ENCODE data around the gene GPR62.
"Not testable (repeated sequence)": the region's sequence is repeated elsewhere in the genome, so short reads cannot be mapped to it uniquely, and the experiment has no call there.

The GPR62 gene

DNA sequence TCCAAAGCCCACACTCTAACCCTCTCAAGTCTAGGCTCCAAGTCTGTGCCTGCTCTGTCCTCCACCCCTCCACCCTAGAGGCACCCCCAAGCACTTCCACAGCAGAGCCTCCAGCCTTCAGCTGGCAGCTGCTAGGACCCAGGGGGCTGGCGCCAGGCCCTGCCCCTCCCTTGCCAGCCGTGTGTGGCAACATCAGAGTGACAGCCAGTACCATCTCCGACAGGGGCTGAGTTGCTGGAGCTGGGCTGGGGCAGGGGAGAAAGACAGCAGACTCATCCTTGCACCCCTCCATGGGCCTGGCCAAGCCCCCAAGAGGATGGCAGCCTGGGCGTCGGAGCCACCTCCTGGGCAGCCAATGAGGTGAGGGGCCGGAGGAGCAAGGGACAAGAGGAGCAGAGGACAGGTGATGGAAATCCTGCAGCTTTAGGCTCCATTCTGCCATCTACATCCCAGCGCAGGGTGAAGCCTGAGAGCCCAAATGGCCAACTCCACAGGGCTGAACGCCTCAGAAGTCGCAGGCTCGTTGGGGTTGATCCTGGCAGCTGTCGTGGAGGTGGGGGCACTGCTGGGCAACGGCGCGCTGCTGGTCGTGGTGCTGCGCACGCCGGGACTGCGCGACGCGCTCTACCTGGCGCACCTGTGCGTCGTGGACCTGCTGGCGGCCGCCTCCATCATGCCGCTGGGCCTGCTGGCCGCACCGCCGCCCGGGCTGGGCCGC, at the start of gene GPR62:
GPR62 (plus strand) TSS at position 207 of the 718 bp plus-strand sequence; CDS start at position 479, 272 bp downstream.
- CTCF ChIA-PET = interaction anchor here (0.8 to 0.9 kb wide), 2 partner anchors 12 to 151 kb away, joined by 3 to 4 read pairs; no protein-coding TSS in a partner anchor

DNA sequence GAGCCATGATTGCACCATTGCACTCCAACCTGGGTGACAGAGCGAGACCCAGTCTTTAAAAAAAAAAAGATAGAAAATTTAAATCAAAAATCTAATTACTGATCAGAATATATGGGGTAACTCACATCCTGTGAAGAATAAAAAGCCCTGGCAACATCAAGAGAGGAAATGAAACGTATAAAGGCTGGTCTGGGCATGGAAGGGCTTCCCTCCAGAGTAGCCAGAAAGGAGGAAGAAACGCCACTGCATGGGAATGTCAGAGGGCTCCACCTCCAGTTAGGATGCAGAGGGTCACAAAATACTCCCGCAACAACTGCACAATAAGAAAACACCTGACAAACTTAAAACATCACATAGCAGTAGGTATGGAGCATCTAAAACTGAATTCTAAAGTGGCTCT, 47.2 kb upstream of the GPR62 start:
- ChIA-PET POLR2A (ENCODE audit: low non-redundant PET) (no interaction called here), CTCF (no interaction called here)
- DNase-seq (ENCODE audit: low spot score) = peak; percentile 7
- peak overlapping the region; percentile 47; the same call in 1 of the 2 replicates for H3K27ac ChIP-seq
- TF ChIP-seq, protein P1, sequence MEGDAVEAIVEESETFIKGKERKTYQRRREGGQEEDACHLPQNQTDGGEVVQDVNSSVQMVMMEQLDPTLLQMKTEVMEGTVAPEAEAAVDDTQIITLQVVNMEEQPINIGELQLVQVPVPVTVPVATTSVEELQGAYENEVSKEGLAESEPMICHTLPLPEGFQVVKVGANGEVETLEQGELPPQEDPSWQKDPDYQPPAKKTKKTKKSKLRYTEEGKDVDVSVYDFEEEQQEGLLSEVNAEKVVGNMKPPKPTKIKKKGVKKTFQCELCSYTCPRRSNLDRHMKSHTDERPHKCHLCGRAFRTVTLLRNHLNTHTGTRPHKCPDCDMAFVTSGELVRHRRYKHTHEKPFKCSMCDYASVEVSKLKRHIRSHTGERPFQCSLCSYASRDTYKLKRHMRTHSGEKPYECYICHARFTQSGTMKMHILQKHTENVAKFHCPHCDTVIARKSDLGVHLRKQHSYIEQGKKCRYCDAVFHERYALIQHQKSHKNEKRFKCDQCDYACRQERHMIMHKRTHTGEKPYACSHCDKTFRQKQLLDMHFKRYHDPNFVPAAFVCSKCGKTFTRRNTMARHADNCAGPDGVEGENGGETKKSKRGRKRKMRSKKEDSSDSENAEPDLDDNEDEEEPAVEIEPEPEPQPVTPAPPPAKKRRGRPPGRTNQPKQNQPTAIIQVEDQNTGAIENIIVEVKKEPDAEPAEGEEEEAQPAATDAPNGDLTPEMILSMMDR (conservative IDR thresholded peaks at IDR 0.05; ENCODE audit: low read depth) = no peak

More for the DNA sequence above, at the start of gene GPR62:
- no peak for DNase-seq (ENCODE audit: low spot score)
- TF ChIP-seq, protein P1 (conservative IDR thresholded peaks at IDR 0.05; ENCODE audit: low read depth) = no peak
- H3K27ac ChIP-seq = peak within 1 kb of the TSS; percentile 78
- POLR2A ChIA-PET (ENCODE audit: low non-redundant PET) = no interaction called here

- POLR2A ChIA-PET (ENCODE audit: low non-redundant PET) = no interaction called here
- DNase-seq (ENCODE audit: low spot score) = no peak
Observed at GRCh38 chr3:51916418-51916817, 38.8 kb upstream of the GPR62 start.

DNA sequence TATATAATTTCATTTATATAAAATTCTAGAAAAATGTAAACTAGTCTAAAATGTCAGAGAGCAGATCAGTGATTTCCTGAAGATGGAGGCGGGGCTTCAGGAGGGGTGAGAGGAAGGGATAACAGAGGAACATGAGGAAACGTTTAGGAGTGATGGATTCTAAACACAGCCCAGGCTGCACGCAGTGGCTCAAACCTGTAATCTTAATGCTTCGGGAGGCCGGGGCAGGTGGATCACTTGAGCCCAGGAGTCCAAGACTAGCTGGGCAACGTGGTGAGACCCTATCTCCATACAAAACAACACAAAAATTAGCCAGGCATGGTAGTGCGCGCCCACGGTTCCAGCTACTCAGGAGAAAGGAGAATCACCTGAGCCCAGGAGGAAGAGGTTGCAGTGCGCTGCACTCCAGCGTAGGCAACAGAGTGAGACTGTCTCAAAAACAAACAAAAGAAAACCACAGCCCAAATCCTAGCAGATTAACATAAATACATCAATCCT, 34.1 kb upstream of the GPR62 start:
- no peak for DNase-seq (ENCODE audit: low spot score)
- POLR2A ChIA-PET (ENCODE audit: low non-redundant PET) = no interaction called here
- TF ChIP-seq, protein P1 (conservative IDR thresholded peaks at IDR 0.05; ENCODE audit: low read depth) = no peak
- no peak overlapping the region for H3K27ac ChIP-seq
- CTCF ChIA-PET = no interaction called here

More at GRCh38 chr3:51916418-51916817, 38.8 kb upstream of the GPR62 start:
- H3K27ac ChIP-seq = no peak overlapping the region
- CTCF ChIA-PET = no interaction called here
- TF ChIP-seq, protein P1 (conservative IDR thresholded peaks at IDR 0.05; ENCODE audit: low read depth) = no peak

- CTCF ChIA-PET = no interaction called here
- TF ChIP-seq, protein P1 (conservative IDR thresholded peaks at IDR 0.05; ENCODE audit: low read depth) = no peak
- POLR2A ChIA-PET (ENCODE audit: low non-redundant PET) = interaction anchor here (0.6 kb wide), 1 partner anchor 22 kb away, joined by 3 read pairs; no protein-coding TSS in a partner anchor
- DNase-seq (ENCODE audit: low spot score) = no peak
- no peak overlapping the region for H3K27ac ChIP-seq
Observed at GRCh38 chr3:51927061-51927977, 27.9 kb upstream of the GPR62 start.

- ChIA-PET POLR2A (ENCODE audit: low non-redundant PET) (no interaction called here), CTCF (no interaction called here)
- DNase-seq (ENCODE audit: low spot score) = no peak
- H3K27ac ChIP-seq = no peak overlapping the region
- TF ChIP-seq, protein P1 (conservative IDR thresholded peaks at IDR 0.05; ENCODE audit: low read depth) = no peak
Observed at GRCh38 chr3:51928438-51928837, 26.7 kb upstream of the GPR62 start.

GRCh38 chr3:51928981-51929380, 26.2 kb upstream of the GPR62 start:
- POLR2A ChIA-PET (ENCODE audit: low non-redundant PET); DNase-seq (ENCODE audit: low spot score); H3K27ac ChIP-seq; CTCF ChIA-PET: not testable (repeated sequence)

Measured in RWPE1 (cell line).